H9 (cell line): ENCODE data around the gene C20orf202. TPM values are rescaled to one million over a fixed set of nuclear protein-coding genes. Genes with fewer than 3 reads are reported as not detected.

Experiments used
- DNase-seq: peaks from one replicate; pipeline ENCODE4 v3.0.0-alpha.2; 2017
- H2AFZ ChIP-seq: one replicate; pipeline ENCODE4 v1.6.1; 2013; ENCODE audit warnings: mild to moderate bottlenecking, low read length, control low read depth, moderate library complexity
- H2AK5ac ChIP-seq: 2 replicates; pipeline ENCODE4 v1.6.1; 2013; ENCODE audit warnings: low read length, control low read depth, mixed read lengths; ENCODE audit not compliant: insufficient read length
- H2BK120ac ChIP-seq: one replicate; pipeline ENCODE4 v1.6.1; 2013; ENCODE audit warnings: low read depth, mild to moderate bottlenecking, low read length, control low read depth, inconsistent platforms; ENCODE audit not compliant: poor library complexity, severe bottlenecking
- H2BK12ac ChIP-seq: 2 replicates; pipeline ENCODE4 v1.6.1; 2013; ENCODE audit warnings: low read length, control low read depth, mixed read lengths, low read depth; ENCODE audit not compliant: insufficient read length
- H2BK15ac ChIP-seq: 2 replicates; pipeline ENCODE4 v1.6.1; 2013; ENCODE audit warnings: low read depth, low read length, control low read depth
- H2BK20ac ChIP-seq: one replicate; pipeline ENCODE4 v1.6.1; 2013; ENCODE audit warnings: low read depth, mild to moderate bottlenecking, low read length, control low read depth, inconsistent platforms; ENCODE audit not compliant: poor library complexity, severe bottlenecking
- H2BK5ac ChIP-seq: 2 replicates; pipeline ENCODE4 v1.6.1; 2013; ENCODE audit warnings: low read length, control low read depth, mixed read lengths; ENCODE audit not compliant: insufficient read length
- H3K14ac ChIP-seq: 2 replicates; pipeline ENCODE4 v1.6.1; 2013; ENCODE audit warnings: low read length, control low read depth; ENCODE audit not compliant: insufficient read depth
- H3K18ac ChIP-seq: 2 replicates; pipeline ENCODE4 v1.6.1; 2013; ENCODE audit warnings: low read depth, mild to moderate bottlenecking, mixed read lengths, low read length, control low read depth; ENCODE audit not compliant: insufficient read length
- H3K23ac ChIP-seq: 2 replicates; pipeline ENCODE4 v1.6.1; 2013; ENCODE audit warnings: low read length, control low read depth, mixed read lengths, low read depth; ENCODE audit not compliant: insufficient read length
- H3K23me2 ChIP-seq: 2 replicates; pipeline ENCODE4 v1.6.1; 2013; ENCODE audit warnings: low read depth, mild to moderate bottlenecking, mixed read lengths, low read length, control low read depth; ENCODE audit not compliant: insufficient read length, poor library complexity, severe bottlenecking
- H3K27ac ChIP-seq: 2 replicates; pipeline ENCODE4 v1.5.1; 2013; ENCODE audit warnings: low read length, control low read depth, mixed read lengths, low read depth; ENCODE audit not compliant: insufficient read length
- H3K27me3 ChIP-seq: 2 replicates; pipeline ENCODE4 v1.6.1; 2013; ENCODE audit warnings: low read length, control low read depth, inconsistent platforms; ENCODE audit not compliant: insufficient read depth
- H3K4ac ChIP-seq: 2 replicates; pipeline ENCODE4 v1.6.1; 2013; ENCODE audit warnings: low read depth, mild to moderate bottlenecking, control low read depth, inconsistent platforms, low read length, moderate library complexity
- H3K4me1 ChIP-seq: 2 replicates; pipeline ENCODE4 v1.6.1; 2013; ENCODE audit warnings: low read length, control low read depth, inconsistent platforms; ENCODE audit not compliant: insufficient read depth
- H3K4me2 ChIP-seq: 2 replicates; pipeline ENCODE4 v1.6.1; 2013; ENCODE audit warnings: low read length, control low read depth, mixed read lengths; ENCODE audit not compliant: insufficient read length, insufficient read depth
- H3K56ac ChIP-seq: 2 replicates; pipeline ENCODE4 v1.6.1; 2013; ENCODE audit warnings: low read depth, mild to moderate bottlenecking, mixed read lengths, low read length, control low read depth; ENCODE audit not compliant: insufficient read length
- H3K79me1 ChIP-seq: 2 replicates; pipeline ENCODE4 v1.6.1; 2013; ENCODE audit warnings: low read depth, mild to moderate bottlenecking, moderate library complexity, low read length, control low read depth, inconsistent platforms; ENCODE audit not compliant: insufficient read depth, poor library complexity, severe bottlenecking
- H3K79me2 ChIP-seq: 2 replicates; pipeline ENCODE4 v1.6.1; 2013; ENCODE audit warnings: low read length, control low read depth, inconsistent platforms; ENCODE audit not compliant: insufficient read depth
- H3K9ac ChIP-seq: 2 replicates; pipeline ENCODE4 v1.6.1; 2013; ENCODE audit warnings: low read length, control low read depth, mixed read lengths; ENCODE audit not compliant: insufficient read length; ENCODE audit errors: extremely low read depth
- H3K9me3 ChIP-seq: one replicate; pipeline ENCODE4 v1.6.1; 2013; ENCODE audit warnings: low read depth, low read length, inconsistent platforms; ENCODE audit not compliant: control insufficient read depth
- H3T11ph ChIP-seq: one replicate; pipeline ENCODE4 v1.6.1; 2013; ENCODE audit warnings: mild to moderate bottlenecking, low read length, control low read depth, inconsistent platforms
- H4K20me1 ChIP-seq: one replicate; pipeline ENCODE4 v1.6.1; 2013; ENCODE audit not compliant: control insufficient read depth, insufficient read length, insufficient read depth
- H4K5ac ChIP-seq: 2 replicates; pipeline ENCODE4 v1.6.1; 2013; ENCODE audit warnings: low read depth, mild to moderate bottlenecking, mixed read lengths, low read length, control low read depth; ENCODE audit not compliant: insufficient read length
- H4K8ac ChIP-seq: replicated peaks from 2 replicates; pipeline ENCODE4 v1.6.1; 2013; ENCODE audit warnings: low read length, control low read depth, mixed read lengths, low read depth; ENCODE audit not compliant: insufficient read length
- H4K91ac ChIP-seq: 2 replicates; pipeline ENCODE4 v1.6.1; 2013; ENCODE audit warnings: low read depth, mild to moderate bottlenecking, moderate library complexity, mixed read lengths, low read length, control low read depth; ENCODE audit not compliant: insufficient read length
- H3K27ac Mint-ChIP-seq, 3 experiments: 2 replicates in 2 of 3; 3 replicates in 1 of 3; pipeline ENCODE4 v1.8.0; 2020 to 2021; ENCODE audit warnings: mixed read lengths in 3 of 3, mild to moderate bottlenecking in 1 of 3, moderate library complexity in 1 of 3
- H3K27me3 Mint-ChIP-seq: 2 replicates; pipeline ENCODE4 v1.8.0; 2021; ENCODE audit warnings: low read depth, mild to moderate bottlenecking, moderate library complexity, mixed read lengths
- H3K36me3 Mint-ChIP-seq, 3 experiments: 2 replicates in 2 of 3; 3 replicates in 1 of 3; pipeline ENCODE4 v1.8.0; 2020 to 2021; ENCODE audit warnings: low read depth in 3 of 3, mixed read lengths in 3 of 3; ENCODE audit not compliant: insufficient read depth in 1 of 3
- H3K4me1 Mint-ChIP-seq, 2 experiments: 2 replicates each; pipeline ENCODE4 v1.8.0; 2020; ENCODE audit warnings: mixed read lengths in 2 of 2
- H3K4me3 Mint-ChIP-seq, 2 experiments: 2 replicates in 1 of 2; 3 replicates in 1 of 2; pipeline ENCODE4 v1.8.0; 2020 to 2021; ENCODE audit warnings: mild to moderate bottlenecking in 2 of 2, mixed read lengths in 2 of 2, moderate library complexity in 1 of 2
- H3K9me3 Mint-ChIP-seq, 2 experiments: 2 replicates in 1 of 2; 3 replicates in 1 of 2; pipeline ENCODE4 v1.8.0; 2020; ENCODE audit warnings: mild to moderate bottlenecking in 2 of 2, mixed read lengths in 2 of 2, moderate library complexity in 1 of 2
- CTCF ChIP-seq: fragments of 200-600 bp; sonication (generic); conservative IDR thresholded peaks from 3 replicates; pipeline ENCODE4 v1.8.0; 2021; ENCODE audit warnings: antibody characterized with exemption, mild to moderate bottlenecking
- WGBS: extraction: QIAGEN DNeasy Blood & Tissue Kit; methylation state at CpG from one replicate; pipeline ENCODE4 v1.1.7; 2013; ENCODE audit warnings: missing lambda C conversion rate, low lambda C conversion rate, mixed read lengths; ENCODE audit not compliant: insufficient read length; ENCODE audit errors: extremely low coverage; 5-methylcytosine and 5-hydroxymethylcytosine counted together
- total RNA-seq: library from RNA; stranded (reverse); gene quantifications from 2 replicates; pipeline ENCODE4 v1.2.1, GENCODE V29; 2021

C20orf202 gene
- total RNA-seq, 1 experiment from 2014 or later = 0.13 TPM

DNA sequence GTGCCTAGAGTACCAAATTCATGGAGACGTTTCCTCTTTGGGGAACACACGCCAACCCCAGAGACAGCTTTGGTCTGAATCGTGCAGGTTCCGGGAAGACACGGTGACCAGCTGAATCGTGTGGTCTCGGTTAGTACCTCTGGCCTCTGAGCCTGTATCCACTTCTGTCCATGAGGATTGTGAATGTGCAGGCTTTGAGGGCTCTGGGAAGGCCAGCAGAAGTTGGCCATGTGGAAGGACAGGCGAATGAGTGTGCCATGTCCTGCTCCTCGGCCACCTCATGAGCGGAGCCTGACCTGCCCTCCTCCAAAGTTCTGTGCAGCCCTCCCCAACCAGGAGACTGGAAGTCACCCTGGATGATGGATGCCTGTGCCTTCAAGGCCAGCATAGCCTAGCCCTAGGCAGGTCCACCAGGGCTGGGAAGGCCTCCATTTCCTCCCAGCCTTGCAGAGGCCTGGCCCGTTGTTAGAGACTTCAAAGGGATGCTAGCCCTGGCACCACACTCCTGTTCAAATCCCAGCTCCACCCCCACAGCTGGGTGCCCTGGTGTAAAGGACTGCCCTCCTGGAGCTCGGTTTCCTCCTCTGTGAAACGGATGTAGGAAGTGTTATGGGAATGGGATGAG, 16.8 kb upstream of the C20orf202 start:
- no peak overlapping the region for H3K27ac ChIP-seq
- no peak for TF ChIP-seq CTCF
- peak; percentile 52 for DNase-seq
- no peak overlapping the region for H3T11ph ChIP-seq
- H3K14ac ChIP-seq = 0 out of 2 replicates have a peak overlapping the region, but pooled peaks have one; percentile 9
- no peak overlapping the region for H2BK20ac ChIP-seq
- H4K20me1 ChIP-seq = no peaks in the 10 kb centered on the region
- peaks cover 16% of the 10 kb centered on the region; the same call in 1 of the 2 replicates for H3K27me3 ChIP-seq
- peaks cover 12% of the 10 kb centered on the region; the same call in 1 of the 2 replicates for H3K4me1 ChIP-seq
- H2BK120ac ChIP-seq = no peak overlapping the region
- no peak overlapping the region for H3K9ac ChIP-seq
- H3K9me3 ChIP-seq = no peaks in the 10 kb centered on the region
- no peak overlapping the region for H3K4me2 ChIP-seq
- no peak overlapping the region for H2BK12ac ChIP-seq
- H3K79me2 ChIP-seq = no peaks in the 10 kb centered on the region
- H2AK5ac ChIP-seq = no peak overlapping the region
- no peak overlapping the region for H3K23ac ChIP-seq
- no peak overlapping the region for H3K4ac ChIP-seq
- no peak overlapping the region for H2BK5ac ChIP-seq
- no peak overlapping the region for H4K5ac ChIP-seq
- Mint-ChIP-seq H3K4me1 (peaks cover 18 to 30% of the 10 kb centered on the region in 2 experiments), H3K9me3 (no peaks in the 10 kb centered on the region; a peak in 2 of 5 replicates), H3K36me3 (0 out of 7 replicates have a peak, but pooled peaks cover 0 to under 1% (median 0%) of the 10 kb centered on the region in 3 experiments), H3K27me3 (peaks cover 57% of the 10 kb centered on the region), H3K4me3 (peak overlapping the region in 1 of 2 experiments; percentile 71; a peak in 4 of 5 replicates), H3K27ac (no peak overlapping the region)
- no CpG with 5 or more reads among the region's 13 CpGs for WGBS
- no peak overlapping the region for H4K91ac ChIP-seq
- no peak overlapping the region for H3K56ac ChIP-seq
- H2BK15ac ChIP-seq = no peak overlapping the region
- peak overlapping the region; percentile 18 for H3K18ac ChIP-seq
- no peak overlapping the region for H2AFZ ChIP-seq
- no peaks in the 10 kb centered on the region for H3K79me1 ChIP-seq
- H3K23me2 ChIP-seq = peaks cover 4% of the 10 kb centered on the region
- no peak overlapping the region for H4K8ac ChIP-seq
